ENCODE results near the gene DGAT2. TPM values are rescaled to one million over a fixed set of nuclear protein-coding genes. Genes with fewer than 3 reads are reported as not detected.

The DGAT2 gene
- total RNA-seq, 4 donors from 2014 or later: 2.1 to 4.9 (median 4.1) TPM

- DNase-seq (no peak), ATAC-seq (no peak)
- no peak for TF ChIP-seq POLR2A (IDR thresholded peaks at IDR 0.05)
- no peak for TF ChIP-seq CTCF (IDR thresholded peaks at IDR 0.05 in 4 of 5, conservative IDR thresholded peaks at IDR 0.05 in 1 of 5)
- Histone ChIP-seq H3K36me3 (no peaks in the 10 kb centered on the region), H3K4me3 (no peak overlapping the region), H3K27me3 (no peaks in the 10 kb centered on the region), H3K9me3 (no peaks in the 10 kb centered on the region), H3K27ac (peak overlapping the region; percentile 15 to 88 (median 69)), H3K4me1 (peaks cover 25 to 26% of the 10 kb centered on the region in 2 donors)
- intact Hi-C loops (cut with DNase I; ENCODE audit: low total_unique reads): loop anchor here (10.0 kb wide), 1 partner anchor 632 kb away; the partner anchor contains the start of gene EMSY
- in situ Hi-C loops (cut with MboI; ENCODE audit: low sequenced_read_pairs in 4 of 4): no loop called here
These were observed 44.0 kb downstream of the DGAT2 start for GRCh38 chr11:75812542-75813040.

- peaks cover 25 to 31% of the 10 kb centered on the region in 2 donors for H3K4me1 ChIP-seq
- no peaks in the 10 kb centered on the region for H3K27me3 ChIP-seq
- no peaks in the 10 kb centered on the region for H3K9me3 ChIP-seq
- intact Hi-C loops (cut with DNase I; ENCODE audit: low total_unique reads): loop anchor here (10.0 kb wide), 1 partner anchor 632 kb away; the partner anchor contains the start of gene EMSY
- no peak for ATAC-seq
- no peak for DNase-seq
- no peak overlapping the region for H3K4me3 ChIP-seq
- peak overlapping the region; percentile 15 to 88 (median 69) for H3K27ac ChIP-seq
- H3K36me3 ChIP-seq: no peaks in the 10 kb centered on the region
- in situ Hi-C loops (cut with MboI; ENCODE audit: low sequenced_read_pairs in 4 of 4): no loop called here
- TF ChIP-seq POLR2A (IDR thresholded peaks at IDR 0.05) (no peak), CTCF (IDR thresholded peaks at IDR 0.05 in 4 of 5, conservative IDR thresholded peaks at IDR 0.05 in 1 of 5) (no peak)
These were observed 44.5 kb downstream of the DGAT2 start for GRCh38 chr11:75813124-75813523.

- peak overlapping the region in 3 of 4 donors; percentile 73 to 77 (median 75) for H3K4me3 ChIP-seq
- H3K9me3 ChIP-seq: no peaks in the 10 kb centered on the region
- intact Hi-C loops (cut with DNase I; ENCODE audit: low total_unique reads) (loop anchor here (10.0 kb wide), 1 partner anchor 631 kb away; the partner anchor contains the start of gene EMSY), in situ Hi-C loops (cut with MboI; ENCODE audit: low sequenced_read_pairs in 4 of 4) (no loop called here)
- peak overlapping the region; percentile 84 to 95 (median 90) for H3K27ac ChIP-seq
- peaks cover 25 to 31% of the 10 kb centered on the region in 2 donors for H3K4me1 ChIP-seq
- DNase-seq (no peak), ATAC-seq (no peak)
- H3K36me3 ChIP-seq: no peaks in the 10 kb centered on the region
- no peaks in the 10 kb centered on the region for H3K27me3 ChIP-seq
- TF ChIP-seq CTCF (IDR thresholded peaks at IDR 0.05 in 4 of 5, conservative IDR thresholded peaks at IDR 0.05 in 1 of 5): no peak
- no peak for TF ChIP-seq POLR2A (IDR thresholded peaks at IDR 0.05)
These were observed 45.1 kb downstream of the DGAT2 start for GRCh38 chr11:75813622-75814039.

- no peak for DNase-seq
- no peaks in the 10 kb centered on the region for H3K27me3 ChIP-seq
- intact Hi-C loops (cut with DNase I; ENCODE audit: low total_unique reads): loop anchor here (10.0 kb wide), 1 partner anchor 630 kb away; the partner anchor contains the start of gene EMSY
- H3K4me3 ChIP-seq: peak overlapping the region; percentile 73 to 88 (median 76)
- no peaks in the 10 kb centered on the region for H3K36me3 ChIP-seq
- peak overlapping the region; percentile 84 to 95 (median 90) for H3K27ac ChIP-seq
- in situ Hi-C loops (cut with MboI; ENCODE audit: low sequenced_read_pairs in 4 of 4): no loop called here
- peaks cover 25 to 31% of the 10 kb centered on the region in 2 donors for H3K4me1 ChIP-seq
- H3K9me3 ChIP-seq: no peaks in the 10 kb centered on the region
- ATAC-seq: peak; percentile 14 to 21
- no peak for TF ChIP-seq CTCF (IDR thresholded peaks at IDR 0.05 in 4 of 5, conservative IDR thresholded peaks at IDR 0.05 in 1 of 5)
- no peak for TF ChIP-seq POLR2A (IDR thresholded peaks at IDR 0.05)
These were observed 45.7 kb downstream of the DGAT2 start for GRCh38 chr11:75814363-75814676.

Data from gastrocnemius medialis (tissue), 4 donors.